K562 (cell line): ENCODE data around the gene HSPB6. TPM values are rescaled to one million over a fixed set of nuclear protein-coding genes. Genes with fewer than 3 reads are reported as not detected.

Source experiments
- KLF10 ChIP-seq: fragments of 250-450 bp; sonication (Bioruptor Pico); IDR thresholded peaks from 2 replicates; pipeline ENCODE4 v1.6.1; 2021; ENCODE audit warnings: matching md5 sums
- POLR2B ChIP-seq: fragments of 450-650 bp; IDR thresholded peaks from 2 replicates; pipeline ENCODE4 v1.6.1; 2018; ENCODE audit warnings: low read depth; ENCODE audit not compliant: partially characterized antibody
- PRPF4 ChIP-seq: fragments of 200-400 bp; formaldehyde crosslinking; IDR thresholded peaks from one replicate; pipeline ENCODE4 v1.6.1; 2017; ENCODE audit warnings: low read length, low read depth, mild to moderate bottlenecking; ENCODE audit not compliant: insufficient read depth, poor library complexity, severe bottlenecking
- RERE ChIP-seq: sonication (generic); formaldehyde crosslinking; IDR thresholded peaks from 2 replicates; pipeline ENCODE4 v1.8.0; 2023; ENCODE audit warnings: missing genetic modification reagents, mild to moderate bottlenecking, borderline replicate concordance
- SAP30 ChIP-seq: fragments of 200-600 bp; sonication (generic); IDR thresholded peaks from 2 replicates; pipeline ENCODE4 v1.6.1; 2012; ENCODE audit warnings: borderline replicate concordance, low read depth, mild to moderate bottlenecking, moderate library complexity, low read length, control low read depth, inconsistent platforms; ENCODE audit not compliant: insufficient read depth, poor library complexity, severe bottlenecking
- UBTF ChIP-seq, 2 experiments: IDR thresholded peaks; 2 replicates each; pipeline ENCODE4 v1.6.1; 2012; ENCODE audit warnings: improper control_type of control experiment in 2 of 2, low read depth in 2 of 2, low read length in 2 of 2, borderline replicate concordance in 1 of 2
- ZFP36 ChIP-seq: fragments of 150-350 bp; IDR thresholded peaks from 2 replicates; pipeline ENCODE4 v1.6.1; 2018; ENCODE audit warnings: low read length, low read depth; ENCODE audit not compliant: partially characterized antibody
- ZNF311 ChIP-seq: fragments of 250-450 bp; sonication (Bioruptor Pico); IDR thresholded peaks from 2 replicates; pipeline ENCODE4 v1.4.0; 2020; ENCODE audit warnings: mild to moderate bottlenecking, moderate library complexity
- polyA plus RNA-seq, 8 experiments: library from polyadenylated mRNA; depleted of rRNA in 4 of 8; stranded (reverse) in 5 of 8; unstranded in 3 of 8; fragments of >200 nt; fragmentation: Nextera tagmentation in 2 of 8; fragmentation: Illumina TruSeq in 1 of 8; extraction: Ambion mirVana in 2 of 8; extraction: Trizol in 1 of 8; gene quantifications; 2 replicates each; pipeline versions ENCODE4 v1.2.1 to v1.2.3, GENCODE V29; 2011 to 2014; ENCODE audit warnings: inconsistent platforms in 1 of 8, missing spikeins in 1 of 8
- total RNA-seq, 7 experiments: library from RNA; depleted of rRNA in 6 of 7; stranded (reverse); fragments of >200 nt in 6 of 7; fragmentation: Illumina TruSeq in 2 of 7; extraction: Trizol in 2 of 7; gene quantifications; 2 replicates each; pipeline versions ENCODE4 v1.2.1 to v1.2.3, GENCODE V29; 2011 to 2021; ENCODE audit warnings: low replicate concordance in 1 of 7

Gene HSPB6
- total and polyA plus RNA-seq, 9 of the 15 experiments (the other 6 are each of a cell fraction or from before 2014, with no cell fraction given), result 0.55 TPM; not detected in 8

GRCh38 chr19:35775046-35775297 lies 18.1 kb upstream of the HSPB6 start (continued):
- TF ChIP-seq ZNF311 (CRISPR knock-in tag), result no peak
- no peak for TF ChIP-seq PRPF4
- no peak for TF ChIP-seq KLF10 (CRISPR knock-in tag)
- TF ChIP-seq RERE (CRISPR knock-in tag), result no peak
- no peak for TF ChIP-seq POLR2B
- no peak for TF ChIP-seq UBTF (IDR thresholded peaks at IDR 0.05; ENCODE audit: borderline replicate concordance in 1 of 2, low read depth in 2 of 2, low read length in 2 of 2)
- peak; percentile 7 for TF ChIP-seq SAP30
- no peak for TF ChIP-seq ZFP36
